HL-60 (cell line): Measurements from ENCODE around the gene DCPS.

Experiments
- CTCF ChIP-seq: IDR thresholded peaks from one replicate; pipeline ENCODE4 v1.5.1; 2011; ENCODE audit warnings: low read length, control low read depth, inconsistent platforms; ENCODE audit not compliant: insufficient read depth
- GABPA ChIP-seq: IDR thresholded peaks from 2 replicates; pipeline ENCODE4 v1.6.1; 2012; ENCODE audit warnings: low read depth
- POLR2AphosphoS5 ChIP-seq: IDR thresholded peaks from 2 replicates; pipeline ENCODE4 v1.6.1; 2012; ENCODE audit warnings: low read depth
- REST ChIP-seq: IDR thresholded peaks from 2 replicates; pipeline ENCODE4 v1.6.1; 2012; ENCODE audit warnings: low read depth; ENCODE audit not compliant: insufficient replicate concordance
- SPI1 ChIP-seq: IDR thresholded peaks from 2 replicates; pipeline ENCODE4 v1.6.1; 2012; ENCODE audit warnings: low read depth, mild to moderate bottlenecking, borderline replicate concordance

DNA sequence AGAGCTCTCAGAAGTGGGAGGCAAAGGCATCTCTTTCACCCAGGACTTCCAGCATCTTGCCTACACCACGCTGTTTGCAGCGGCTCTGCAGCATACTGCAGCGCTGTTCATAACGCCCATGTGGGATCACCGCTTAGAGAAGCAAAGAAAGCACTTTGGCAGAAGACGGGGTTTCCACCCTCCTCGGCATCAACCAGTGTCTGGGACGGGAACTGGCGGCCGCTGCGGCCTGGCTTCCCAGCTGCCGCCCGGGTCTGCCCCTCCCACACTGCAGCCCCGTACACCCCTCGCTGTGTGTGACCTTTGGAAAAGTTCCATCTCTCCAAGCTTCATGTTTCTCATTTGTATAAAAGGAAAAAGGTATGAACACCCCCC is 21.5 kb upstream of the DCPS start:
- TF ChIP-seq CTCF (no peak), REST (no peak), POLR2AphosphoS5 (no peak), GABPA (no peak), SPI1 (no peak)
